ENCODE data around the gene TBCK. TPM values are rescaled to one million over a fixed set of nuclear protein-coding genes. Genes with fewer than 3 reads are reported as not detected.

TBCK gene
- total RNA-seq, 4 donors from 2014 or later, result 23.3 to 47.7 (median 34.2) TPM

- no peak for DNase-seq (ENCODE audit: low spot score in 2 of 2)
- no peaks in the 10 kb centered on the region for H3K4me1 ChIP-seq
- no peak overlapping the region for H3K4me3 ChIP-seq
- no peak for TF ChIP-seq POLR2AphosphoS5 (IDR thresholded peaks at IDR 0.05)
- TF ChIP-seq POLR2A (IDR thresholded peaks at IDR 0.05), result no peak
- no peak for TF ChIP-seq CTCF (IDR thresholded peaks at IDR 0.05)
- TF ChIP-seq EP300 (IDR thresholded peaks at IDR 0.05), result no peak
- no peak overlapping the region for H3K27ac ChIP-seq
- H3K27me3 ChIP-seq, result no peaks in the 10 kb centered on the region
- no peaks in the 10 kb centered on the region for H3K9me3 ChIP-seq
- peaks cover 29% of the 10 kb centered on the region for H3K36me3 ChIP-seq
Observed at GRCh38 chr4:106297245-106298035, 18.6 kb downstream of the TBCK start.

GRCh38 chr4:106294062-106294461 lies 21.9 kb downstream of the TBCK start:
- Histone ChIP-seq H3K4me1 (no peaks in the 10 kb centered on the region), H3K27me3 (no peaks in the 10 kb centered on the region), H3K4me3 (no peak overlapping the region), H3K36me3 (peaks cover 29% of the 10 kb centered on the region), H3K9me3 (no peaks in the 10 kb centered on the region), H3K27ac (no peak overlapping the region)
- DNase-seq (ENCODE audit: low spot score in 2 of 2), result no peak
- WGBS, result 96% methylated on average over 10 of the region's 10 CpGs
- no peak for TF ChIP-seq EP300 (IDR thresholded peaks at IDR 0.05)

- Histone ChIP-seq H3K4me1 (no peaks in the 10 kb centered on the region), H3K27ac (no peak overlapping the region), H3K36me3 (peaks cover 34% of the 10 kb centered on the region), H3K4me3 (no peak overlapping the region), H3K27me3 (no peaks in the 10 kb centered on the region), H3K9me3 (no peaks in the 10 kb centered on the region)
- DNase-seq (ENCODE audit: low spot score in 2 of 2), result no peak
- 98% methylated on average over 5 of the region's 5 CpGs for WGBS
- TF ChIP-seq POLR2A (IDR thresholded peaks at IDR 0.05) (no peak), POLR2AphosphoS5 (IDR thresholded peaks at IDR 0.05) (no peak), CTCF (IDR thresholded peaks at IDR 0.05) (no peak), EP300 (IDR thresholded peaks at IDR 0.05) (no peak)
Observed at GRCh38 chr4:106291678-106292077, 24.3 kb downstream of the TBCK start.

- peaks cover 36% of the 10 kb centered on the region for H3K36me3 ChIP-seq
- TF ChIP-seq CTCF (IDR thresholded peaks at IDR 0.05) (no peak), POLR2AphosphoS5 (IDR thresholded peaks at IDR 0.05) (no peak), POLR2A (IDR thresholded peaks at IDR 0.05) (no peak)
Observed at GRCh38 chr4:106289737-106290136, 26.3 kb downstream of the TBCK start.

GRCh38 chr4:106287353-106287969 lies 28.5 kb downstream of the TBCK start:
- H3K27ac ChIP-seq, result no peak overlapping the region
- H3K4me1 ChIP-seq, result no peaks in the 10 kb centered on the region
- DNase-seq (ENCODE audit: low spot score in 2 of 2), result no peak
- no peaks in the 10 kb centered on the region for H3K27me3 ChIP-seq
- TF ChIP-seq POLR2AphosphoS5 (IDR thresholded peaks at IDR 0.05), result no peak
- no peak for TF ChIP-seq CTCF (IDR thresholded peaks at IDR 0.05)
- no peak for TF ChIP-seq POLR2A (IDR thresholded peaks at IDR 0.05)
- no peak for TF ChIP-seq EP300 (IDR thresholded peaks at IDR 0.05)
- H3K36me3 ChIP-seq, result peaks cover 15% of the 10 kb centered on the region
- no peak overlapping the region for H3K4me3 ChIP-seq
- no peaks in the 10 kb centered on the region for H3K9me3 ChIP-seq

More at GRCh38 chr4:106289737-106290136, 26.3 kb downstream of the TBCK start:
- WGBS, result 74% methylated on average over 2 of the region's 2 CpGs
- H3K4me3 ChIP-seq, result no peak overlapping the region
- H3K9me3 ChIP-seq, result no peaks in the 10 kb centered on the region
- no peak overlapping the region for H3K27ac ChIP-seq
- DNase-seq (ENCODE audit: low spot score in 2 of 2), result no peak
- H3K4me1 ChIP-seq, result no peaks in the 10 kb centered on the region
- no peaks in the 10 kb centered on the region for H3K27me3 ChIP-seq

All from suprapubic skin (tissue), 4 donors.